8988T (cell line): ENCODE results near the gene RTL3.

Experiments used
- DNase-seq: peaks from one replicate; pipeline ENCODE4 v3.0.0; 2011

Gene RTL3

DNA sequence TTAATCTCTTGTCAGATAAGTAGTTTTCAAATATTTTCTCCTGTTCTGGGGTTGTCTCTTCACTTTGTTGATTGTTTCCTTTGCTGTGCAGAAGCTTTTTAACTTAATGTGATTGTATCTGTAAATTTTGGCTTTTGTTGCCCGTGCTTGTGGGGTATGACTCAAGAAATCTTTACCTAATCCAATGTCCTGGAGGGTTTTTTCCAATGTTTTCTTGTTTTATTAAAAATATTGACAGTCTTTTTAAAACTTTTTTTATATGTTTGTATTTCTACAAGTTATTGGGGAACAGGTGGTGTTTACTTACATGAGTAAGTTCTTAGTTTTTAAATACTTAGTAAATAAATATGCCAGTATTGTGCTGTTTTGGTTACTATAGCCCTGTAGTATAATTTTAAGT, 44.9 kb downstream of the RTL3 start:
- DNase-seq, result no peak
